HG03520 (cell line): ENCODE results near the gene MYBL2.

ENCODE experiments used
- ATAC-seq: cut with Tn5 transposase; IDR thresholded peaks from one replicate; pipeline ENCODE4 v1.9.1; 2021; ENCODE audit warnings: mild to moderate bottlenecking, moderate library complexity; ENCODE audit not compliant: unreplicated experiment

MYBL2 gene

GRCh38 chr20:43721429-43722152, 54.7 kb downstream of the MYBL2 start:
- no peak for ATAC-seq

GRCh38 chr20:43722153-43722505, 55.2 kb downstream of the MYBL2 start:
- ATAC-seq: no peak

- ATAC-seq: no peak
These were observed 56.3 kb downstream of the MYBL2 start for GRCh38 chr20:43723186-43723585.

GRCh38 chr20:43723735-43724134, 56.8 kb downstream of the MYBL2 start:
- ATAC-seq: no peak

- no peak for ATAC-seq
These were observed 57.5 kb downstream of the MYBL2 start for GRCh38 chr20:43724383-43724782.

GRCh38 chr20:43725666-43726065, 58.8 kb downstream of the MYBL2 start:
- ATAC-seq: no peak

- no peak for ATAC-seq
These were observed 59.4 kb downstream of the MYBL2 start for GRCh38 chr20:43726333-43726732.

- no peak for ATAC-seq
These were observed 60.0 kb downstream of the MYBL2 start, which contains the start of gene GTSF1L for GRCh38 chr20:43726811-43727338. GTSF1L (minus strand) TSS chr20:43727002; CDS start chr20:43726694, 308 bp downstream.

GRCh38 chr20:43727980-43728590, 61.2 kb downstream of the MYBL2 start:
- ATAC-seq: peak; percentile 46

GRCh38 chr20:43728686-43729255, 61.9 kb downstream of the MYBL2 start:
- ATAC-seq: no peak

GRCh38 chr20:43731469-43731868, 64.6 kb downstream of the MYBL2 start:
- ATAC-seq: no peak

- ATAC-seq: no peak
These were observed 65.0 kb downstream of the MYBL2 start for GRCh38 chr20:43731927-43732326.

GRCh38 chr20:43736588-43737158, 69.8 kb downstream of the MYBL2 start:
- peak; percentile 69 for ATAC-seq

- ATAC-seq: no peak
These were observed 71.0 kb downstream of the MYBL2 start for GRCh38 chr20:43737925-43738324.

GRCh38 chr20:43739148-43739749, 72.3 kb downstream of the MYBL2 start:
- no peak for ATAC-seq

- no peak for ATAC-seq
These were observed 73.7 kb downstream of the MYBL2 start for GRCh38 chr20:43740642-43741041.

- no peak for ATAC-seq
These were observed 77.3 kb downstream of the MYBL2 start for GRCh38 chr20:43744151-43744611.

- ATAC-seq: no peak
These were observed 78.2 kb downstream of the MYBL2 start for GRCh38 chr20:43744966-43745730.

GRCh38 chr20:43746344-43747137, 79.6 kb downstream of the MYBL2 start:
- no peak for ATAC-seq

GRCh38 chr20:43748274-43748673, 81.4 kb downstream of the MYBL2 start:
- ATAC-seq: no peak
